Transverse colon (tissue), 4 donors: ENCODE results near the gene HELZ.

Experiments used
- CTCF ChIP-seq, 5 experiments: fragments of 200-600 bp in 3 of 5; fragments of 450-650 bp in 2 of 5; sonication (generic) in 3 of 5; IDR thresholded peaks; 1 replicate in 2 of 5; 2 replicates in 3 of 5; pipeline ENCODE4 v1.5.1; 2016 to 2017; ENCODE audit warnings: antibody characterized with exemption in 5 of 5, inconsistent platforms in 3 of 5, mild to moderate bottlenecking in 2 of 5, moderate library complexity in 1 of 5
- EP300 ChIP-seq: sonication (generic); formaldehyde crosslinking; IDR thresholded peaks from one replicate; pipeline ENCODE4 v1.6.1; 2017; ENCODE audit warnings: antibody characterized with exemption, low read depth
- POLR2A ChIP-seq: fragments of 450-650 bp; IDR thresholded peaks from one replicate; pipeline ENCODE4 v1.6.1; 2016; ENCODE audit warnings: antibody characterized with exemption, mild to moderate bottlenecking, moderate library complexity
- POLR2AphosphoS5 ChIP-seq, 3 donors: sonication (generic); formaldehyde crosslinking; IDR thresholded peaks; one replicate each; pipeline ENCODE4 v1.6.1; 2016; ENCODE audit warnings: antibody characterized with exemption in 3 of 3

DNA sequence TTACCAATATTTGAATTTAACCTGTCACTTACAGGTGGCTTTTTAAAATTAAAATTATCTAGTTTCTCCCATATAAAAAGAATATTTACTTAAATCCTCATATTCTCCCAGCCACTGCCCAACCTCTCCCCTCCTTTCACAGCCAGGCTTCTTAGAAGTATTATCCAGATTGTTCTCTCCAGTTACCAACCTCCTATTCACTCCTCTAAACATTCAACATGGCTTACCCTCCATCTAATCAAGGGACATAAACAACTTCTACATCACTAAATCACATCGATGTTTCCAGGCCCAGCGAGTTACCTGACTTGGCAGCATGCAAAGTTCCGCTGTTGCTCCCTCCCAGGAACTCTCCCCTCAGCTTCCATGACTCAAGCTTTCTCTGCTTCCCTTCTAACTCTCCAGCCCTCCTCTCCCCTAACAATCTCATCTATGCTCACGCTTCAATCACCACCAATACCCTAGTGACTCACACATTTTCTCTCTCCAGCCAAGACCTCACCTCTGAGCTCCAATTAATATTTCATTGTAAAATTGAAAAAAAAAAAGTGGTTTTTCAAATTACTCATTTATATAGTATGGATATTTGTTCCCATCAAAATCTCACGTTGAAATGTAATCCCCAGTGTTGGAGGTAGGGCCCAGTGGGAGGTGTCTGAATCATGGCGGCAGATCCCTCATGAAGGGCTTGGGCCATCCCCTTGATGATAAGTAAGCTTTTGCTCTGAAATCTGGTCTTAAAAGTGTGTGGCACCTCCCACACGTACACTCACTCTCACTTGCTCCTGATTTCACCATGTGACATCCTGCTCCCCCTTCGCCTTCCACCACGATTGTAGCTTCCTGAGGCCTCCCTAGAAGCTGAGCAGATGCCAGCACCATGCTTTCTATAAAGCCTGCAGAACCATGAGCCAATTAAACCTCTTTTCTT, 88.5 kb downstream of the HELZ start:
- TF ChIP-seq CTCF (IDR thresholded peaks at IDR 0.05) (no peak), POLR2AphosphoS5 (IDR thresholded peaks at IDR 0.05) (no peak), POLR2A (no peak), EP300 (no peak)
